A673 (cell line): Measurements from ENCODE around the gene KRT72. TPM values are rescaled to one million over a fixed set of nuclear protein-coding genes. Genes with fewer than 3 reads are reported as not detected.

ENCODE experiments used
- BruUV-seq: library from RNA; stranded (reverse); fragments of 400-500 nt; replicated peaks from 2 replicates; lab custom pipeline; 2021; lab: Mats Ljungman, UMichigan
- CTCF ChIA-PET: fragments of 300-600 bp; sonication (Branson Sonifier 250); formaldehyde crosslinking; loops from one replicate; lab custom pipeline; 2022; ENCODE audit warnings: antibody characterized with exemption; lab: Charles Lee
- POLR2A ChIA-PET: fragments of 300-600 bp; sonication (Branson Sonifier 250); formaldehyde crosslinking; loops from one replicate; lab custom pipeline; 2022; ENCODE audit warnings: antibody characterized with exemption; ENCODE audit not compliant: low non-redundant PET; lab: Charles Lee
- DNase-seq: peaks from one replicate; pipeline ENCODE4 v3.0.0-alpha.2; 2015; ENCODE audit warnings: low spot score
- H3K27ac ChIP-seq: fragments of 200-600 bp; sonication (generic); 2 replicates; pipeline ENCODE4 v1.5.1; 2016; ENCODE audit warnings: mixed run types, low read depth, mild to moderate bottlenecking, mixed read lengths, antibody characterized with exemption, low read length; ENCODE audit not compliant: poor library complexity, severe bottlenecking
- H3K27me3 ChIP-seq: fragments of 200-600 bp; sonication (generic); replicated peaks from 2 replicates; pipeline ENCODE4 v1.6.1; 2017; ENCODE audit warnings: mixed run types, low read depth, mild to moderate bottlenecking, mixed read lengths, antibody characterized with exemption, low read length; ENCODE audit not compliant: insufficient read depth, poor library complexity
- H3K36me3 ChIP-seq: fragments of 200-600 bp; sonication (generic); 2 replicates; pipeline ENCODE4 v1.6.1; 2016; ENCODE audit warnings: mixed run types, mild to moderate bottlenecking, mixed read lengths, antibody characterized with exemption, low read length; ENCODE audit not compliant: insufficient read depth, poor library complexity, severe bottlenecking
- H3K4me1 ChIP-seq: fragments of 200-600 bp; sonication (generic); 2 replicates; pipeline ENCODE4 v1.6.1; 2017; ENCODE audit warnings: mixed run types, mild to moderate bottlenecking, mixed read lengths, antibody characterized with exemption, low read length; ENCODE audit not compliant: insufficient read depth, poor library complexity, severe bottlenecking
- H3K4me3 ChIP-seq: fragments of 200-600 bp; sonication (generic); 2 replicates; pipeline ENCODE4 v1.5.1; 2016; ENCODE audit warnings: low read depth, mixed run types, mild to moderate bottlenecking, mixed read lengths, low read length; ENCODE audit not compliant: poor library complexity, severe bottlenecking
- H3K9me3 ChIP-seq: fragments of 200-600 bp; sonication (generic); 2 replicates; pipeline ENCODE4 v1.6.1; 2016; ENCODE audit warnings: mixed run types, low read depth, mild to moderate bottlenecking, mixed read lengths, antibody characterized with exemption, low read length; ENCODE audit not compliant: poor library complexity, severe bottlenecking
- CTCF ChIP-seq: fragments of 300-800, 200-600 bp; sonication (generic); conservative IDR thresholded peaks from 2 replicates; pipeline ENCODE4 v1.5.1; 2017; ENCODE audit warnings: low read depth, mild to moderate bottlenecking, antibody characterized with exemption, low read length, moderate library complexity, mixed read lengths
- EZH2 ChIP-seq: fragments of 200-600 bp; sonication (generic); IDR thresholded peaks from 2 replicates; pipeline ENCODE4 v1.6.1; 2017; ENCODE audit warnings: borderline replicate concordance, low read depth, mild to moderate bottlenecking, mixed read lengths, antibody characterized with exemption, low read length; ENCODE audit not compliant: poor library complexity, severe bottlenecking
- intact Hi-C: fragments of 100-400 bp; cut with micrococcal nuclease; formaldehyde crosslinking; loops from one replicate; pipeline ENCODE4 v1.10.0; 2022; ENCODE audit not compliant: unreplicated experiment
- total RNA-seq: library from RNA; stranded (reverse); gene quantifications from 2 replicates; pipeline ENCODE4 v1.2.3, GENCODE V29; 2021

Gene KRT72
- total RNA-seq, 1 experiment from 2014 or later: not detected

- Histone ChIP-seq H3K9me3 (no peaks in the 10 kb centered on the region), H3K36me3 (no peaks in the 10 kb centered on the region), H3K4me3 (no peak overlapping the region), H3K27me3 (no peaks in the 10 kb centered on the region), H3K4me1 (no peaks in the 10 kb centered on the region), H3K27ac (no peak overlapping the region)
- ChIA-PET CTCF (no interaction called here), POLR2A (no interaction called here)
- DNase-seq: no peak
- intact Hi-C loops: no loop called here
- BruUV-seq: no TSS peak
- TF ChIP-seq CTCF (no peak), EZH2 (no peak)
Measured at GRCh38 chr12:52627395-52628110, 26.3 kb upstream of the KRT72 start.

DNA sequence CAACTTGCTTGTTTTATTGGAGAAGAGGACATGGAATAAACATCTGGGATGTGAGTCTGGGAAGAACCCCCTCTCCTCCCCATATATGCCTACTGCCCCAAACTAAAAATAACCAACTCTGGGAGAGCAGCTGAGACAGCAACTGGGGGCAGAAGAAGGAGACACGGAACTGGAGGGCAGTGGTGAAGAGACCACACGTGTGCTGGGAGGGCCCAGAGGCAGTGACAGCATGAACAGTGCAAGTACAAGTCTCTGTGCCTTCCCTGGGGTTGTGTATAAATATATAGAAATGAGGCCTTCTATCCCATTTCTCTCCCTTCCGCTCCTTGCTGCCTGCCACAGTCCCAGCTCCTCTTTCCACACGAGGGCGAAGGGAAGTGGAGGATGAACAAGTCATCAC lies 21.1 kb upstream of the KRT72 start:
- ChIA-PET POLR2A (no interaction called here), CTCF (no interaction called here)
- Histone ChIP-seq H3K4me3 (no peak overlapping the region), H3K27ac (no peak overlapping the region), H3K27me3 (no peaks in the 10 kb centered on the region), H3K36me3 (no peaks in the 10 kb centered on the region), H3K4me1 (no peaks in the 10 kb centered on the region), H3K9me3 (no peaks in the 10 kb centered on the region)
- BruUV-seq: no TSS peak
- intact Hi-C loops: no loop called here
- no peak for DNase-seq
- TF ChIP-seq EZH2: no peak
- no peak for TF ChIP-seq CTCF

DNA sequence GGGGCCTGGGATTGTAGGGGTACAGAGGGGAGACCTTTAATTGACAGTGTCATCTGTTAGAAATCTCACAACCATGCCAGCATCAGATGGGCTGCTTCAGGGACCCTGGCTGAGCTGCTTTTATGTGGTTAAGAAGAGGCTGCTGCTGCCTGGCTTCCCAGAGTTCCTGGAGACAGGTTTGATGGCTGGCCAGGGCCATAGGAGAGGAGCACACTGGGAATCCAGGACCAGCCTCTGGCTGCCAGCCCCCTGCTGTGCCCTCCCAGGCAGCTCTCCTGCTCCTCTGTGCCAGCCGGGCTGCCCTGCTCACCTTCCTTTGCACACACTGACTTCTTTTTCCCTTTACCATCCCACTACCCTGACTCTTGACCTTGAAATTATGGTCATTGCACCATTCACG lies 17.6 kb upstream of the KRT72 start:
- POLR2A ChIA-PET: no interaction called here
- TF ChIP-seq CTCF (no peak), EZH2 (no peak)
- DNase-seq: no peak

More for the DNA sequence above, 17.6 kb upstream of the KRT72 start:
- CTCF ChIA-PET: no interaction called here
- Histone ChIP-seq H3K27me3 (no peaks in the 10 kb centered on the region), H3K4me1 (peaks cover 10% of the 10 kb centered on the region), H3K27ac (no peak overlapping the region), H3K9me3 (no peaks in the 10 kb centered on the region), H3K4me3 (no peak overlapping the region), H3K36me3 (no peaks in the 10 kb centered on the region)
- BruUV-seq: no TSS peak
- intact Hi-C loops: no loop called here
